NCI-H345 treated with DMSO at 0.1 percent for 48 hours (cell line): ENCODE results near the gene NSL1.
A peak's percentile ranks its signal among the peaks of the same experiment; 100 is the strongest.
"Not testable (repeated sequence)": the region's sequence is repeated elsewhere in the genome, so short reads cannot be mapped to it uniquely, and the experiment has no call there.

Experiments
- DNase-seq: peaks from one replicate; lab custom pipeline; 2025; ENCODE audit not compliant: unreplicated experiment; lab: John Stamatoyannopoulos, UW

Gene NSL1

DNA sequence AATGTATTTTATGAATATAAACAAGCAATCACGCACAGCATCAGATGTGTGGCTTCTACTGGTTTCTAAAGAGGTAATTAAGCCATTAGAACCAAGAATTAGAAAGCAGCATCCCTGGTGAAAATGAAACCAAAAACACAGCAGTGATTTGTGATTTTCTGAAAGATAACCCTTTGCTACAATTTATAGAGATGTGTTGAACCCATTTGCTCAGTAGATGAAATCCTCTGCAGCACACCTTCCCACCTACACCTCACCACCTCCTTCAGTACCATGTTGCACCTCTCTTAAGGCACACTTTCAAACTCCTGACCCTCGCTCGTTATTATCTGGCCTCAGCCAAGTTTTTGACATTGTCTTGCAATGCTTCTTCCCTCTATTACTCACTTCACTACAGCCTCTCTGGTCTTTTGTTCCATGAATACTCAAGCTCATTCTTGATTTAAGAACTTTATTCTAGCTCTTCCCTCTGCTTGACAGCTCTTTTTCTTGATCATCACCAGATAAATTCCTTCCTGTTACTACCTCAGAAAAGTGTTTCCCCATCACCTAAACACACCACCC is 38.6 kb downstream of the NSL1 start:
- no peak for DNase-seq

DNA sequence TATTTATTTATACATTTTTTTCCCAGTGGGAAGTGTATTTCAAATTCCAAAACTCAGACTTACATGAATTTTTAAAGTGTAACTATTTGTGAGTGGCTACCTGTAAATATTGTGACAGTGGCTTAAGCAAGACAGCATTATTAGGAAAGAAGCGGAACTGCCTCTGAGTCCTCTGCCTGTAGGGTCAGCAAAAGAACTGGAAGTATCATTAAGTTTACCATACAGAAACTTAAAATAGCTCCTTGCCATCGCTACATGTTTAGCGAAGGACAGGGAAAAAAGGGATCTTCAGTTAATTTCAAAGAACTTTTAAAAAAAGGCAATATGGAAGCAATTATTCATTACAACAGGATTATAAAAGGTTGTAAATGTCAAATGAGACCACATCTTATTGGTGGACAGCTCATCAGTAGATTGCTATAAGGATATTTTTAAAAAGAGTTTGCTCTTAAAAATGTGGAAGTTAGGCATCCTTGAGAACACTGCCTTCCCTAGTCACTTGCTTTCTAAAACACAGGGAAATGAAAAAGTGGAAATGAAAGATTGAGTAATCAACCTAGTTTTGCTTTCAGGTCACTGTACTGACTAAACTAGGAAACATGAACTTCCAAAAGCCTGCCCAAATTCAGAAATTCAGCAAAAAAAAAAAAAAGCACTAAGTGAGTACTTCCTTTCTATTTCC is 39.2 kb downstream of the NSL1 start:
- DNase-seq: no peak

DNA sequence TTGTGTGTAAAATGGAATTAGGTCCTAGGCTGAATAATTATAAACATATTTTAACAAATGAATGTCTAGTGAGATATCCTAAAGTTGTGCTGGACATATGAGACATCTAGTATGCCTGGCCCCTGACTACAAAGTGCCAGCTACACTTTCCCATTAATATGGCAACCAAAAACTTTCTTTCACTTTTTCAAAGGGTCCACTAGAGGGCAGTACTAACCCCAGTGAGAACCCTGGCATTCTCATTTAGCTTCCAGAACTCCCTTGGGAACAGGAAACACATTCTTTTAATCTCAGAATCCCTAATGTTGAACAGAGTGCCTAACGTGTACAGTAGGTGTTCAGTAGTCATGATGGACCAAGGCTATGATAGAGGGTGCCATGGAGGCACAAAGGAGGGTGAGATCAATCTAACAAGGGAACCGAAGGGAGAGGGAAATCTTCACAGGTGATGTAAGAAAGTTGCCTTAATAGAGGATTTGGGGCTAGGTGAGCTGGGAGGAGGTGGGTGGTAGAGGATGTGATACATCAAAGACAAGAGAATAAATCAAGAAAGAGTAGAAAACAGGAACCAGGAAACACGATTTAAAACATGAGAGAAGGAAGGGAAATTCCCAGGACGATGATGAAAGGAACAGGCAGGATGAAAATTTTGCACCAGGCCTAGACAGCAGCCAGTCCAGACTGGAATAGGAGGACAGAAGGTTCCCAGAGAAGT is 41.6 kb downstream of the NSL1 start:
- peak; percentile 74 for DNase-seq

DNA sequence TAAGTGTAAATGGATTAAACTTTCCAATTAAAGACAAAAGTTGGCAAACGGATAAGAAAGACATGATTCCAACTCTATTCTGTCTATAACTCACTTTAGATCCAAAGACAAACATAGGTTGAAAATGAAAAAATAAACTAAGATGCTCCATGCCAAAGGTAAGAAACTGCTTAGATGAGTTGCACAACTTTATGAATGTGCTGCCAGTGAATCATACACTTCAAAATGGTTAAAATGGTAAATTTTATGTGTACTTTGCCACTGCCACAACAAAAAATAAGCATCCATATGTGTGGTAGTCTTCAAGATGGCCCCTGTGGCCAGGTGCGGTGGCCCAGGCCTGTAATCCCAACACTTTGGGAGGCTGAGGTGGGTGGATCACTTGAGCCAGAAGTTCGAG is 45.0 kb downstream of the NSL1 start:
- DNase-seq: no peak

DNA sequence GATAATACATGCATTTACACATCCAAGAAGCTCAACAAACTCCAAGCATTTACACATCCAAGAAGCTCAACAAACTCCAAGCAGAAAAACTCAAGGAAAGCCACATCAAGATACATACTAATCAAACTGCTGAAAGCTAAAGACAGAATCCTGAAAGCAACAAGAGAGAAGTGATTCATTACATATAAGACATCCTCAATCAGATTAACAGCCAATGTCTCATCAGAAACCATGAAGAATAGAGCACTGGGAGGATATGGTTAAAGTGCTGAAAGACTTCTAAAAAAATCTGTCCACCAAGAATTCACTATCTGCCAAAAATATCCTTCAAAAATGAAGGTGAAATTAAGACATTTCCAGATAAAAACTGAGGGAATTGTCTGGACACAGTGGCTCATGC is 46.3 kb downstream of the NSL1 start:
- no peak for DNase-seq

DNA sequence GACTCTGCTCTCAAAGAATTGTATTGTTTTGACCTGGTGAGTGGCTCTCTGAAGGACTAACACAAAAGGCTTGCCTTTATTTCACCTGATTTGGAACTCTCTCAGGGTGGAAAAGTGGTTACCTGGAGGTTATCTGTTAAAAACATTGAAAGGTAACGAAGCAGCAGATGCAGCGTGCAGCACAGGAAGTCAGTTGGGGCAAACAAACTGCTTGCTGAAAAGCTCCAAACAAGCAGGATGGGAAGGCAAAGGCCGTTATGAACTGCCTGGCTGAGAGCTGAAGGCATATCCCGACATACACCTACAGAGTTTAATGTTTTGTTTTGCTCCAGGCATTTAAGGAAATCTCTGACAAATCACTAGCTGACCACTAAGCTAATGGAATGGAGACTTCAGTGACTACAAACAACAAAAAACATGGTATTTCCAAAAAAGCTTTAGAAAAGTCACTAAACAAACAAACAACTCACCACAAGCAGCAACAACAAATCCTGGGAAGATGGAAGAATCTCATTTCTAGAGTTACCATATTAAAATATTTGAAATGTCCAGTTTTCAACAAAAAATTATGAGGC is 47.6 kb downstream of the NSL1 start:
- DNase-seq: peak; percentile 2

DNA sequence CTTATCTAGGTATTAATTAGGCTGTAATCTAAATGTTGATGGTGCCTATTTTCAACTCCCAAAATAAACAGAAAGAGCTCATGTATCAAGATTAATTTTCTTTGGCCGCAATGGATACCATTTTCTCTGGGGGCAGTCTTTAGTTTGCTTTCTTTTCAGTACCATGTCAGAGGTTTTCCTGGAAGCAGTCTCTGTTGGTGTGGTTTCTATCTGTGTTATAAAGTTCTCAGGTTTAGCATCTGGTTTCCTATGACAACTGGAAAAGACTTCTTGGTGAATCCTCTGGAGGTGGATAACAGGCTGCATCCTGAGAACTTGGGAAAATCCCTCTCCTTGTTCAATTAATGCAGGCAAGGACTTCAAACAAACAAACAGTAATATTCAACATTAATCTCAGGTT is 53.2 kb downstream of the NSL1 start:
- DNase-seq: no peak

DNA sequence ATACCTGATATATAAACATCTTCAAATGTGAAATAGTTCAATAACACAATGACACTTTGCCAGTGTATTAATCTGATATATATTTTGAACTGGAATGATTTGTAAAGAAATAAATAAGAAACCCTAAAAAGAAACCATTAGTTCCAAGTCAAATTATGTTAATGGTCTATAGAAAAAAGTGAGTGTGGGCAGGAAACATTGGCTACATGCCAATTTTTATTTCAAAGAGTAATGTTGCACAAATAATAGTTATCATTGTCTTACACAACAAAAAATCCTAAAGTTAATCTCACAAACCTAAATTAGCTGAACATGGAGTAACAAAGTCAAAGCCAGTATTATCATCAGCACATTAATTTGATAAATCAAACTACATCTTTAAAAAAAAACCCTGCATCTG is 54.0 kb downstream of the NSL1 start:
- no peak for DNase-seq

DNA sequence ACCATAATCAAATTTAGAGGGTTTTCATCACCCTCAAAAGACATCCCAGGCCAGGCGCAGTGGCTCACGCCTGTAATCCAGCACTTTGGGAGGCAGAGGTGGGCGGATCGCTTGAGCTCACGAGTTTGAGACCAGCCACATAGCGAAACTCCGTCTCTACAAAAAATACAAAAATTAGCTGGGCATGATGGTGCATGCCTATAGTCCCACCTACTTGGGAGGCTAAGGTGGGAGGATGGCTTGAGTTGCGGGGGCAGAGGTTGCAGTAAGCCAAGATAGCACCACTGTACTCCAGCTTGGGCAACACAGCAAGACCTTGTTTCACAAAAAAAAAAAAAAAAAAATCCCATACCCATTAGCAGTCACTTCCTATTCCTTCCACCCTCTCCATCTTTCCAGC is 58.5 kb downstream of the NSL1 start:
- DNase-seq: no peak

DNA sequence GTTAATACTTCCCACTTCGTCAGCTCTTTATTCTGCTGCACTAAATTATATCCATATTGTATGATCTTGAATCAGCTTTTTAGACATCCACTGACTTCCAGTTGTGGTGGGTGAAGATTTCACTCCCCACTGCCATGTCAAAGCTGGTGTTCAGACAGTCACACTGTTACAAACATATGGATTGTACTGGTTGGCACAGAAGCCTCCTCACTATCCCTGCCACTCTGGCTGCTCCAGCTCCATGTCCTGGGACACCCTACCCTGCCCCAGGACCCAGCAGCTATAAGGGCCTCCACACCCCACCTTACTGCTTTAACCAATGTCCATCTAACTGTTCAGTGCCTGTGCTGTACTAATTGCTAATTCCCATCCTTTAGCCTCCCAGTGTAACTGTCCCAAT is 59.9 kb downstream of the NSL1 start:
- DNase-seq: no peak

DNA sequence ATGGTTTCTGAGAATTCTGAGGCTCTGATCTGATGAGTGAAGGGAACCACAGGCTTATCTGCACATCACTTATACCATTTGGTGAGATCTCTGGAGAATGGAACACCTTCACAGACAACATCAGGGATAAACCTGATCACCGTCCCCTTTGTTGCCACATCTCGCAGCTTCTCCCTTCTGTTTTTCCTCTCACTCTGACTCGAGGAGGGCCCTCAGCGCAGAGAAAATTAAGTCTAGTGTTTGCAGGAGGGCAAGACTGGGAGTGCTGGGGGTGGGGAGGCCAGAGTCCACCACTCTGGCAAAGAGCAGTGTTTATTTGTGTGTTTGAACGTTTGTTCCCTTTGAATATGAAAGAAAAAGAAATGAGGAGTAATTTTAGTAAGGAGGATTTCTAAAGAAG is 63.0 kb downstream of the NSL1 start:
- DNase-seq: no peak

DNA sequence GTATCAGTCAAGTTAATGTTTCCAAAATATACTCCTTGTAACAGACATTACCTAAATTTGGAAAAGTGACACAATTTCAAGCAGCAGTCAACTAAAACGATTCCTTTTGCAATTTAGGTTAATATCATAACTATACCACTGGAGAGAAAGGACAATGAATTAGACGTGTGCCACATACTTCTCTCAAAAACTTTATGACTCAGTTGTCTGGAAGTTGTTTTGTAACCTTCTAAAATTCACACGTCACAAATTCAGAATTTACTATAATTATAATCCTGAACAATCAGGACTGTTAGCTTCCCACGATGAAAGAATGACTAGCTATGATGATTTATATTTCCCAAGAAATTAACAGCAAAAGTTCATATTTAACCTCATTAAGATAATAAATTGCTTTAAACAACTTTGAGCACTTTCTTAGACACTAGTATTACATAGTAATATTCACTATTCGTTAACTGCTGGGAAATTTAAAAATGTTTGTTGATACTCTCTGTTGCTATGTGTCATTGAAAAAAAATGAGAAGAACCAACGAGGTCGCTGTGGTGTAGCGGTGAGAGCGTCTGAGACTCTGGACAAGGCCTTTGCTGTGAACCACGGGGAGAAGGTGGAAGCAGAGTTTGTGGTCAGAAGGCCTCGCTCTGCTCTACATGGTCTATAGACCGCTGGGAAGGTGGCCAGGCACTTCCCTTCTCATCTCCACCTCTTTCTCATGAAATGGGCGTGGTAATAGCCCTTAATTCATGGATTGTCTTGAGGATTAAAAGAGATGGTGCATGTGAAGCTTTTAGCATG is 64.0 kb downstream of the NSL1 start:
- DNase-seq: no peak

DNA sequence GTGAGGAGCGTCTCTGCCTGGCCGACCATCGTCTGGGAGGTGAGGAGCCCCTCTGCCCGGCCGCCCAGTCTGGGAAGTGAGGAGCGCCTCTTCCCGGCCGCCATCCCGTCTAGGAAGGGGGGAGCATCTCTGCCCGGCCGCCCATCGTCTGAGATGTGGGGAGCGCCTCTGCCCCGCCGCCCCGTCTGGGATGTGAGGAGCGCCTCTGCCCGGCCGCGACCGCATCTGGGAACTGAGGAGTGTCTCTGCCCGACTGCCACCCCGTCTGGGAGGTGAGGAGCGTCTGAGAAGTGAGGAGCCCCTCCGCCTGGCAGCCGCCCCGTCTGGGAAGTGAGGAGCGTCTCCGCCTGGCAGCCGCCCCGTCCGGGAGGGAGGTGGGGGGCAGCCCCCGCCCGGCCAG is 66.9 kb downstream of the NSL1 start:
- DNase-seq: not testable (repeated sequence)

DNA sequence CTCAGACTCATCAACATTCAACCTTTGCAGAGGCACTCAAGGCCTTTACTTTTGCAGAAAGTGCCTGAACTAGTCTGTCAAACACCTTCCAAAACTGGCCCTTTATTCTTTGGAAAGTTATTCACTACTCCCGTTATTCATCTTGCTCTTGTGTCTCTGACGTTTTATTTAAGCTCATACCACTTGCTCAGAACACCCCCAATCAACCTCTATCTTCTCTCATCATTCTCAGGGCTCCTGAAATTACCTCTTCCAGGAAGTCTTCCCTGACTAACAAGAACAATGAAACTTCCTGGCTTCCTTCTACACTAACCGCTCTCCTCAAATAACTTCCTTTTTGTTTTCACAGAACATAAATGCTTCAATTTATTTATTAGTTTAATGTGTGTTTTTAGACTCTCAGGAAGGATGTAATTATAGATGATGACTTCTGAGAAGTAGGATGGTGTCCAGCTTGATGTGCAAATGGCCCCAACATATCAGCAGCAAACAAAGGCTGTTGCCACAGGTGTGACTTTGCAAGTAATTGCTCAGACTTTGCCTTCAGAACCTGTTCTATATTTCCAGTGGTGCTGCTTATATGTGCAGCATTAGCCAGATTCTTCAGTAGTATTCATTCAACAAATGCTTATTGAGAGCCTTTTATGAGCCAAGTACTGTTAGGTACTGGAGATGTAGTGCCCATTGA is 69.2 kb downstream of the NSL1 start:
- no peak for DNase-seq

DNA sequence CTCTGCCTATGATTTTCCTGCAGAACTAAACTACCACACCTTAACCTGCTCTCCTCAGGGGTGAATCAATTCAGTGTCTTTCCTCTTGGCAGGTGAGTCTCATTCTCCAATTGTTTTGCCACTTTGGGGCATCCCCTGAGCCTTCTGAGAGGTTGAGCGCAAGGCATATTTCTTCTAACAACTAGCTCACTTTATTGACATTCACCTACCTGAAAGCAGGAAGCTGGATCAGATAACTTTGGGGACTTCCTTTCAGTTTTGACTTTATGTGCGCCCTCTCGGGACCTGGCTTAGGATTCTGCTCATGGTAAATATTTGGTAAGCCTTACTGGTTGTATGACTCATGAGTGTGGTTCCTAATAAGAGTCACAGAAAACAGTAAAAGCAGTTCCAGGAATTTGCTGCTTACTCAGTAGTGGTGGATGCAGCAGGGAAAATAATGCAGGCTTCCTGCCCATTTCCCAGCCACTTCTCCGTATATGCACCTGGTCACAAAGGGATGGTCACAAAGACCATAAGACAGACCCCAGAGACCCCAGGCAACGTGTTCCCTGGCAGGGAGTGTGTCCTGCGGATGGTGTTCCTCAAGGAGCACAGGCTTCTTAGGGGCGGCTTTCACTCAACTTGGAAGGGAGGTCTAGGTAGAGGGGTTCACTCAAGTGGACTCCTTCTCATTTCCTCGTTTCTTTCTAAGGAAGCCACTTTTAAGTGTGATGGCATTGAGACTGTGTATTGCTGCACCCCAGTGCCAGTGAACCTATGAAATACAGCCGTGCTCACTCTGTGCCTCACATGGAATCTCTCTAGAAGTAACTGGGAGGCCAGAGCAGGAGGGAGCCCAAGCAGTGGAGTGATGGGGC is 70.0 kb downstream of the NSL1 start:
- DNase-seq: no peak

DNA sequence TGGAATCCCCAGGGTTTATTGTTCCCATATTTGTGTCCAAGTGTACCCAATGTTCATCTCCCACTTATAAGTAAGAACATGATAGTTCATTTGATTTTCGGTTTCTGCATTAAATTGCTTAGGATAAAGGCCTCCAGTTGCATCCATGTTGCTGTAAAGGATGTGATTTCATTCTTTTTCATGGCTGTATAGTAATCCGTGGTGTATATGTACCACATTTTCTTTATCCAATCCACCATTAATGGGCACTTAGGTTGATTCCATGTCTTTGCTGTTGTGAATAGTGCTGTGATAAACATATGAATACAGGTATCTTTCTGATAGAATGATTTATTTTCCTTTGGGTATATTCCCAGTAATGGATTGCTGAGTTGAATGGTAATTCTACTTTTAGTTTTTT is 71.9 kb downstream of the NSL1 start:
- no peak for DNase-seq

DNA sequence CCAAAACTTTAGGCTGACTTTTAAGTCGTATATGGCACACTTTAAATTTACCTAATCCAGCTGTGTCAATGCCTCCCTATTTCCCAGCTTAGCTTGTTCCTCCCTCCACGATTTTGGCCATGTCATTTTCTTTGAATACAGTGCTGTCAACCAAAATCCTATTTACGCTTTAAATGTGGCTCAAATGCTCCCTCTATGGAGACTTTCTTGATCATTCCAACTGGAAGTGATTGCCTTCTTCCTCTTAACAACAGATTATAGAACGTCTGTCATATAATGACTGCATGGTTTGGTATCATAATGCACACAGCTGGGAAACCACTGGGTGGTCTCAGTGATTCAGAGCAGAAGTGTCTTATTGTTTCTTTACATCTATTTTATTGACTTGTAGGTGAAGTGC is 73.1 kb downstream of the NSL1 start:
- no peak for DNase-seq

DNA sequence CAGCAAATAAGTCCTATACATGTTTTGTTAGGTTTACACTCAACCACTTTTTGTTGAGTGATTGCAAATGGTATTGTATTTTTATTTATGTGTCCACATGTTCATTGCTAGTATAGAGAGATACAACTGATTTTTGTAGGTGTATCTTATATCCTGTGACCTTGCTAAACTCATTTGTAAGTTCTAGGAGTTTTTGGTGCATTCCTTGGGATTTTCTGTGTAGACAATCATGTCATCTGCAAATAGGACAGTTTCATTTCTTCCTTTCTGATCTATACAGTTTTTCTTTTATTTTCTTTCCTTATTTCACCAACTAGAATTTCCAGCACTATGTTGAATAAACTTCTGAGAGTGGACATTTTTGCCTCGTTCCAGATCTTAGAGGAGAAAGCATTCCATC is 75.4 kb downstream of the NSL1 start:
- no peak for DNase-seq

DNA sequence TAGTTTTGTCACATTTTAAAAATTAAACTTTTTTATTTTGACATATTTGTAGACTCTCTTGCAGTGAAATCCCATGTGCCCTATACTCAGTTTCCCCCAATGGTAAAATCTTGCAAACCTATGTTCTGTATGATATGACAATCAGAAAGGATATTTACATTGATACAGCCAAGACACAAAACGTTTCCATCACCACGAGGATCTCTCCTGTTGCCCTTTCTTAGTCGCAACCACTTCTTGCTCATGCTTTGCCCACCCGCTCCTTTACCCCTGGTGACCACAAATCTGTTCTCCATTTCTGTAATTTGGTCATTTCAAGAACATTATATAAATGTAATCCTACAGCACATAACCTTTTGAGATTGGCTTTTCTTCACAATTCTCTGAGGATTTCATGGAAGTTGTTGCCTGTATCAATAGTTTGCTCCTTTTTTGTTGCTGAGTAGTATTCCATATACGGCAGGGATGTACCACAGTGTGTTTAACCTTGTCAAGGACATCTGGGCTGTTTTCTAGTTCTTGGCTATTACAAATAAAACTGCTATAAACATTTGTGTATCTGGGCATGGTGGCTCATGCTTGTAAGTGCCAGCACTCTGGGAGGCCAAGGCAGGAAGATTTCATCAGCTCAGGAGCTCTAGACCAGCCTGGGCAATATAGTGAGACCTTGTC is 78.0 kb downstream of the NSL1 start:
- DNase-seq: no peak
